Retinal pigment epithelial cell (primary cell): ENCODE data around the gene STOX2.

Experiments used
- DNase-seq: peaks from one replicate; pipeline ENCODE4 v3.0.0-alpha.2; 2010; ENCODE audit warnings: low read depth
- H3K4me3 ChIP-seq: 2 replicates; pipeline ENCODE4 v1.5.1; 2011; ENCODE audit warnings: mild to moderate bottlenecking, low read length, control low read depth, moderate library complexity
- TF ChIP-seq, protein P1 (sequence below): conservative IDR thresholded peaks from 2 replicates; pipeline ENCODE4 v1.5.1; 2011; ENCODE audit warnings: low read depth, low read length, control low read depth, inconsistent platforms

Gene STOX2

GRCh38 chr4:183989461-183989860 is 84.4 kb downstream of the STOX2 start:
- TF ChIP-seq, protein P1, sequence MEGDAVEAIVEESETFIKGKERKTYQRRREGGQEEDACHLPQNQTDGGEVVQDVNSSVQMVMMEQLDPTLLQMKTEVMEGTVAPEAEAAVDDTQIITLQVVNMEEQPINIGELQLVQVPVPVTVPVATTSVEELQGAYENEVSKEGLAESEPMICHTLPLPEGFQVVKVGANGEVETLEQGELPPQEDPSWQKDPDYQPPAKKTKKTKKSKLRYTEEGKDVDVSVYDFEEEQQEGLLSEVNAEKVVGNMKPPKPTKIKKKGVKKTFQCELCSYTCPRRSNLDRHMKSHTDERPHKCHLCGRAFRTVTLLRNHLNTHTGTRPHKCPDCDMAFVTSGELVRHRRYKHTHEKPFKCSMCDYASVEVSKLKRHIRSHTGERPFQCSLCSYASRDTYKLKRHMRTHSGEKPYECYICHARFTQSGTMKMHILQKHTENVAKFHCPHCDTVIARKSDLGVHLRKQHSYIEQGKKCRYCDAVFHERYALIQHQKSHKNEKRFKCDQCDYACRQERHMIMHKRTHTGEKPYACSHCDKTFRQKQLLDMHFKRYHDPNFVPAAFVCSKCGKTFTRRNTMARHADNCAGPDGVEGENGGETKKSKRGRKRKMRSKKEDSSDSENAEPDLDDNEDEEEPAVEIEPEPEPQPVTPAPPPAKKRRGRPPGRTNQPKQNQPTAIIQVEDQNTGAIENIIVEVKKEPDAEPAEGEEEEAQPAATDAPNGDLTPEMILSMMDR, result no peak
- no peak overlapping the region for H3K4me3 ChIP-seq
- DNase-seq, result no peak

DNA sequence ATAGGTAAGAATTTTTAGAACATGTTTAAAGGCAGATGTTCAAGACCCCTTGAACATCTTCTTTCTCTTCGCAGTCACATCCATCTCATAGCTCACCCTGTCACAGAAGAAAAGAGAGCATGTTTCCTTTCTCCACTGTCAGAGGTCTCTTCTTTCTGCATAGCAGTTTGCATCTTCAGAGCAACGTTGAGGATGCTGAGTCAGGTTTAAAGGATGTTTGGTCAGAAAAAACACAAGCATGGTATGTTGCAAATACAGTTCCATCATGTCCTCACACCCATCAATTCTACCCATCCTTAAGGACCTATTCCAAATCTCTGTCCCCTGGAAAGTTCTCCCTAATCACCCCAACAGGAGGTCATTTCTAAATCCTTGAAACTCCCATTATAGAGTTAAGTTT is 84.8 kb downstream of the STOX2 start:
- H3K4me3 ChIP-seq, result no peak overlapping the region
- no peak for DNase-seq
- TF ChIP-seq, protein P1, result no peak

DNA sequence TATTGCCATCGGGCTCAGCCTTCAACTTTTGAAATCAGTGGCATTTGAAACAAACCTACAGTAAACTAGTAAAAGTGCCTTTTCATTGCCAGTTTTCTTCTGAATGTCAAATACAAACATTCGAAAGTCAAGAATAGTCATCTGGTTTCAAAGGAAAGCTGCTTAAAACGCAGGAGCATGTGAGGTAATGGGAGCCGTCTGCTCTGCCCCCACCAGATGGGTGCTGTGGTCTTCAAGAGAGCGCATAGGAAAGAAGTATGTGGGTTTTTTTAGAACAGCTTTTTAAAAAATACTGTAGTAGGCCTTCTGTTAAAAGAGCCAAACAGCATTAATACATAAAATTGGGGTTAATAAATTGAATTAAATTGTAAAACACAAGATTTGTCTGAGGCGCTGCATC is 88.6 kb downstream of the STOX2 start:
- H3K4me3 ChIP-seq, result no peak overlapping the region
- DNase-seq, result no peak
- TF ChIP-seq, protein P1, result no peak

GRCh38 chr4:183995570-183995969 is 90.5 kb downstream of the STOX2 start:
- peak overlapping the region; percentile 30 for H3K4me3 ChIP-seq
- peak; percentile 51 for DNase-seq
- TF ChIP-seq, protein P1, result no peak

- TF ChIP-seq, protein P1, result no peak
These were observed 91.8 kb downstream of the STOX2 start for GRCh38 chr4:183996868-183997267.

GRCh38 chr4:183999435-183999834 is 94.3 kb downstream of the STOX2 start:
- TF ChIP-seq, protein P1, result no peak
- H3K4me3 ChIP-seq, result no peak overlapping the region
- DNase-seq, result no peak

More at GRCh38 chr4:183996868-183997267, 91.8 kb downstream of the STOX2 start:
- peak; percentile 56 for DNase-seq
- no peak overlapping the region for H3K4me3 ChIP-seq

DNA sequence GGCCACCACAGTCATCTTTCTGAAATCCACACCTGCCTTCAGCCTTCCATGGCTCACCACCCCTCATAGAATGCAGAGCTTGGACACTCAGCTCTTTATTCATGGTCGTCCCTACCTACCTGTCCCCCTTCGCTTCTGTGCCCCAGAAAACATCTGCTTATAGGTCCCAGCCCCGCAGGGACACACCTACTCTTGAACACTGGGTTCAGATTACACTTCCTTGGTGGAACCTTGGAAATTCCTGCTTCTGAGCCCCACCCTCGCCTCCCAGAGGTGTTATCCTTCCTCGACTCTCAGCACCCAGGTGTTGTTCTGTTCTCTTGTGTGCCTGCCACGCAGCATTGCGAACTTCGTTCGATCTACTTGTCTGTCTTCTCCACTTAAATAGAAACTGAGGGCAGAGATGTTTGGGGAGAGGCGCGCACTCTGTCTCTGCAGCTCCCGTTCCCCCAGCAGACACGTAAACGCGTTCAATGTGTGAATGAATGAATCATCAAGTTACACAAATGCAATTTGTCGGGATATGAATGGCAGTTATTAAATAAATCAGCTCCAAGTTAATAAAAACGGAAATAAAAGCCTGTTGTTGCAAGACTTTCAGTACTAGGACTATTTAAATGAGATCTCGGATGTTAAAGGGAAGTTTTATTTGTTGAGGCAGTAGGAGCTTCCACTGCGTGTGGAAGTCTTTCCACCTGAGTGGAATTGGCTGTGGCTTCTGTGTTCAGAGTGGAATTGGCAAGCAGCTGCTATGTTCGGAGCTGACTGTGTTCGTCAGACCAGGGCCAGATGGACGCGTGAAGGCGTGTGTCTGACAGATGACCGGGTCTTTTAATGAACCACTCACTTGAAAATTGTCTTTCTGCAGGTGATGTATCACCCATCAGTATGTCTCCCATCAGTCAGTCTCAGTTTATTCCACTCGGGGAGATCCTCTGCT is 95.6 kb downstream of the STOX2 start:
- TF ChIP-seq, protein P1, result no peak
- no peak for DNase-seq
- H3K4me3 ChIP-seq, result no peak overlapping the region
